ENCODE data around the gene AGAP1.

DNA sequence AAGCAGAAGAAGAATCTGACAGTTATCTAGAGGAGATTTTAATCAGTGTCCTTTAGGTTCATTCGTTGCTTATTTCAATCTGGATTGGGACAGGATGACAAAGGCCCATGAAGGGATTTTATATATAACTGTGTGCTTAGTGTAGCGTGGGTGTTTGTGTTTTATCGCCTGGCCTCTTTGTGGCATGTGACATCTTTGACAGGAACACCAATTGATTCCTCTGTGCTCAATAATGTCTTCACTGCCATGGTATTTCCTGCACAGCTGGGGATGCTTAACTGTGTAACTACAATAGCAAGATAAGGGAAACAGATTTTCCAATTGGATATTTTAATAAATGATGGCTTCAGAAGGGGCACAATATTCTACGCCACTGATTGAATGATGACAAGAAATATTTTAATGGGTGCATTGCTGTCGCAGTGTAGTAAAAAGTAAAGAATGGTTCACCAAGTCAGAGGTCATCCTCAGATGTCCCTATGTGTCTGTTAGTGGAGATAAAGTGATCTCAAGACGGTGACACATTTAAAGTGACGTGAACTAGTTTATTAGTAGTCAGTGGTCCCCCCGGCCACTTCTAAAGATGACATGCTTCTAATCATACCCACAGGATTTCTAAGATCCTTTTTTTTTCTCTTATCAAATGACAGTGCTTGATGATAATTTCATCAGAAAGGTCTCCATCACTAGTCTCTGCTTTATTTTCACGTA is 160.4 kb downstream of the AGAP1 start:
- no peak for TF ChIP-seq POLR2A (IDR thresholded peaks at IDR 0.05; ENCODE audit: low read depth, low read length)
- TF ChIP-seq POLR2AphosphoS5 (IDR thresholded peaks at IDR 0.05; ENCODE audit: low read depth, low read length) = no peak
- TF ChIP-seq POU2F2 (IDR thresholded peaks at IDR 0.05; ENCODE audit: low read depth, low read length) = no peak
- no peak for TF ChIP-seq TAF1 (IDR thresholded peaks at IDR 0.05; ENCODE audit: low read depth, low read length)
- no peak for TF ChIP-seq PAX5 (IDR thresholded peaks at IDR 0.05; ENCODE audit: insufficient read depth, low read length, severe bottlenecking)
